Measurements from ENCODE around the gene TCEAL5.
A peak's percentile ranks its signal among the peaks of the same experiment; 100 is the strongest.
"Not testable (repeated sequence)": the region's sequence is repeated elsewhere in the genome, so short reads cannot be mapped to it uniquely, and the experiment has no call there.

The TCEAL5 gene

GRCh38 chrX:103276581-103277002 is at the start of gene TCEAL5:
Gene TCEAL5, minus strand, starts transcription at chrX:103276750. Its CDS starts 2,187 bp downstream, at chrX:103274563.
- no peak for TF ChIP-seq CTCF (IDR thresholded peaks at IDR 0.05; ENCODE audit: borderline replicate concordance, control extremely low read depth, extremely low read depth, insufficient read depth, missing control alignments)
- no peak for DNase-seq (ENCODE audit: low spot score)

GRCh38 chrX:103311399-103311780 is 34.8 kb upstream of the TCEAL5 start:
- in situ Hi-C loops (cut with MboI; ENCODE audit: low sequenced_read_pairs, unreplicated experiment), result no loop called here
- no peak for TF ChIP-seq CTCF (IDR thresholded peaks at IDR 0.05; ENCODE audit: borderline replicate concordance, control extremely low read depth, extremely low read depth, insufficient read depth, missing control alignments)
- no peak for DNase-seq (ENCODE audit: low spot score)

More at GRCh38 chrX:103276581-103277002, at the start of gene TCEAL5:
- in situ Hi-C loops (cut with MboI; ENCODE audit: low sequenced_read_pairs, unreplicated experiment), result no loop called here

- no peak for TF ChIP-seq CTCF (IDR thresholded peaks at IDR 0.05; ENCODE audit: borderline replicate concordance, control extremely low read depth, extremely low read depth, insufficient read depth, missing control alignments)
- in situ Hi-C loops (cut with MboI; ENCODE audit: low sequenced_read_pairs, unreplicated experiment), result no loop called here
- peak; percentile 75 for DNase-seq (ENCODE audit: low spot score)
Observed at GRCh38 chrX:103310555-103311398, 34.2 kb upstream of the TCEAL5 start, which contains the start of gene BEX2. Gene BEX2, minus strand, starts transcription at chrX:103310990. Its CDS starts 1,014 bp downstream, at chrX:103309976.

GRCh38 chrX:103309860-103310554 is 33.5 kb upstream of the TCEAL5 start:
- TF ChIP-seq CTCF (IDR thresholded peaks at IDR 0.05; ENCODE audit: borderline replicate concordance, control extremely low read depth, extremely low read depth, insufficient read depth, missing control alignments), result no peak
- no peak for DNase-seq (ENCODE audit: low spot score)
- in situ Hi-C loops (cut with MboI; ENCODE audit: low sequenced_read_pairs, unreplicated experiment), result no loop called here

GRCh38 chrX:103305666-103306065 is 29.1 kb upstream of the TCEAL5 start:
- in situ Hi-C loops (cut with MboI; ENCODE audit: low sequenced_read_pairs, unreplicated experiment); DNase-seq (ENCODE audit: low spot score): not testable (repeated sequence)

- no peak for DNase-seq (ENCODE audit: low spot score)
- in situ Hi-C loops (cut with MboI; ENCODE audit: low sequenced_read_pairs, unreplicated experiment), result no loop called here
- TF ChIP-seq CTCF (IDR thresholded peaks at IDR 0.05; ENCODE audit: borderline replicate concordance, control extremely low read depth, extremely low read depth, insufficient read depth, missing control alignments), result no peak
Observed at GRCh38 chrX:103304705-103305104, 28.2 kb upstream of the TCEAL5 start.

- TF ChIP-seq CTCF (IDR thresholded peaks at IDR 0.05; ENCODE audit: borderline replicate concordance, control extremely low read depth, extremely low read depth, insufficient read depth, missing control alignments), result no peak
- in situ Hi-C loops (cut with MboI; ENCODE audit: low sequenced_read_pairs, unreplicated experiment), result no loop called here
- no peak for DNase-seq (ENCODE audit: low spot score)
Observed at GRCh38 chrX:103293118-103293517, 16.6 kb upstream of the TCEAL5 start.
